OCI-LY7 (cell line): Measurements from ENCODE around the gene SMIM44.

Experiments used
- CTCF ChIP-seq: fragments of 200-600 bp; sonication (generic); conservative IDR thresholded peaks from 2 replicates; pipeline ENCODE4 v1.5.1; 2014; ENCODE audit warnings: mild to moderate bottlenecking, antibody characterized with exemption, low read length, moderate library complexity, mixed read lengths
- EZH2phosphoT487 ChIP-seq: fragments of 200-600 bp; sonication (generic); IDR thresholded peaks from 2 replicates; pipeline ENCODE4 v1.6.1; 2018; ENCODE audit warnings: low read depth, borderline replicate concordance, mild to moderate bottlenecking, mixed run types, antibody characterized with exemption, low read length, moderate library complexity, mixed read lengths

- TF ChIP-seq CTCF, result no peak
- TF ChIP-seq EZH2phosphoT487, result no peak
Measured at GRCh38 chr19:3479177-3479833, 3.9 kb downstream of the SMIM44 start.
